ENCODE results near the gene TSEN34. TPM values are rescaled to one million over a fixed set of nuclear protein-coding genes. Genes with fewer than 3 reads are reported as not detected.
A peak's percentile ranks its signal among the peaks of the same experiment; 100 is the strongest.

The TSEN34 gene
- total RNA-seq, 4 donors from 2014 or later: 62.0 to 138 (median 65.9) TPM

GRCh38 chr19:54147676-54148075 lies 43.4 kb upstream of the TSEN34 start:
- H3K4me1 ChIP-seq: no peaks in the 10 kb centered on the region
- no peaks in the 10 kb centered on the region for H3K9me3 ChIP-seq
- intact Hi-C loops (cut with DNase I; ENCODE audit: low total_unique reads): no loop called here
- in situ Hi-C loops (cut with MboI; ENCODE audit: low pct_ligation_motif_present in 1 of 4, low pct_unique_long_range_greater_than_20kb in 1 of 4, low sequenced_read_pairs in 3 of 4): no loop called here
- H3K27ac ChIP-seq: no peak overlapping the region
- no peaks in the 10 kb centered on the region for H3K27me3 ChIP-seq
- peaks cover 4 to 72% (median 38%) of the 10 kb centered on the region in 4 donors for H3K36me3 ChIP-seq
- no peak overlapping the region for H3K4me3 ChIP-seq
- no peak for DNase-seq
- TF ChIP-seq CTCF (IDR thresholded peaks at IDR 0.05) (no peak), POLR2AphosphoS5 (IDR thresholded peaks at IDR 0.05) (peak in 2 of 3 donors; percentile 54 to 65)
- WGBS, 2 donors (ENCODE audit: low coverage in 1 of 2): 64% methylated on average over 3 of the region's 3 CpGs; no CpG with 5 or more reads in 1 of the 2 donors

- no peaks in the 10 kb centered on the region for H3K9me3 ChIP-seq
- H3K36me3 ChIP-seq: peaks cover 4 to 73% (median 38%) of the 10 kb centered on the region in 4 donors
- in situ Hi-C loops (cut with MboI; ENCODE audit: low pct_ligation_motif_present in 1 of 4, low pct_unique_long_range_greater_than_20kb in 1 of 4, low sequenced_read_pairs in 3 of 4): no loop called here
- TF ChIP-seq EP300 (IDR thresholded peaks at IDR 0.05; ENCODE audit: low read depth) (no peak), CTCF (IDR thresholded peaks at IDR 0.05) (no peak), POLR2AphosphoS5 (IDR thresholded peaks at IDR 0.05) (no peak), POLR2A (IDR thresholded peaks at IDR 0.05) (no peak)
- no peaks in the 10 kb centered on the region for H3K27me3 ChIP-seq
- no peak for DNase-seq
- no peaks in the 10 kb centered on the region for H3K4me1 ChIP-seq
- H3K4me3 ChIP-seq: no peak overlapping the region
- 83% methylated on average over 18 of the region's 19 CpGs; no CpG with 5 or more reads in 1 of the 2 donors for WGBS, 2 donors (ENCODE audit: low coverage in 1 of 2)
- no peak overlapping the region for H3K27ac ChIP-seq
- intact Hi-C loops (cut with DNase I; ENCODE audit: low total_unique reads): no loop called here
These were observed 43.0 kb upstream of the TSEN34 start for GRCh38 chr19:54148158-54148557.

GRCh38 chr19:54149021-54149812 lies 41.9 kb upstream of the TSEN34 start:
- Histone ChIP-seq H3K9me3 (no peaks in the 10 kb centered on the region), H3K36me3 (peaks cover 4 to 73% (median 37%) of the 10 kb centered on the region in 4 donors), H3K4me3 (no peak overlapping the region), H3K4me1 (peaks cover 0 to 3% (median 0%) of the 10 kb centered on the region in 4 donors), H3K27ac (no peak overlapping the region), H3K27me3 (no peaks in the 10 kb centered on the region)
- no peak for DNase-seq
- intact Hi-C loops (cut with DNase I; ENCODE audit: low total_unique reads): no loop called here
- in situ Hi-C loops (cut with MboI; ENCODE audit: low pct_ligation_motif_present in 1 of 4, low pct_unique_long_range_greater_than_20kb in 1 of 4, low sequenced_read_pairs in 3 of 4): no loop called here
- WGBS, 2 donors (ENCODE audit: low coverage in 1 of 2): 87 to 100% methylated on average over 1 to 12 of the region's 12 CpGs
- no peak for TF ChIP-seq POLR2AphosphoS5 (IDR thresholded peaks at IDR 0.05)
- TF ChIP-seq POLR2A (IDR thresholded peaks at IDR 0.05): no peak
- TF ChIP-seq EP300 (IDR thresholded peaks at IDR 0.05; ENCODE audit: low read depth): no peak
- TF ChIP-seq CTCF (IDR thresholded peaks at IDR 0.05): no peak

GRCh38 chr19:54151362-54152035 lies 39.6 kb upstream of the TSEN34 start:
- TF ChIP-seq POLR2AphosphoS5 (IDR thresholded peaks at IDR 0.05) (no peak), CTCF (IDR thresholded peaks at IDR 0.05) (no peak), EP300 (IDR thresholded peaks at IDR 0.05; ENCODE audit: low read depth) (no peak), POLR2A (IDR thresholded peaks at IDR 0.05) (no peak)
- Histone ChIP-seq H3K27me3 (no peaks in the 10 kb centered on the region), H3K36me3 (peaks cover 0 to 74% (median 38%) of the 10 kb centered on the region in 4 donors), H3K27ac (no peak overlapping the region), H3K4me3 (no peak overlapping the region), H3K9me3 (no peaks in the 10 kb centered on the region), H3K4me1 (peaks cover 0 to 3% (median 0%) of the 10 kb centered on the region in 4 donors)
- DNase-seq: no peak
- intact Hi-C loops (cut with DNase I; ENCODE audit: low total_unique reads) (no loop called here), in situ Hi-C loops (cut with MboI; ENCODE audit: low pct_ligation_motif_present in 1 of 4, low pct_unique_long_range_greater_than_20kb in 1 of 4, low sequenced_read_pairs in 3 of 4) (no loop called here)
- WGBS, 2 donors (ENCODE audit: low coverage in 1 of 2): 86% methylated on average over 23 of the region's 23 CpGs; no CpG with 5 or more reads in 1 of the 2 donors

Data from transverse colon (tissue), 4 donors.